ENCODE data around the gene BRAP. TPM values are rescaled to one million over a fixed set of nuclear protein-coding genes. Genes with fewer than 3 reads are reported as not detected.

Gene BRAP
- total RNA-seq, 3 donors from 2014 or later, result 17.3 to 26.1 (median 22.3) TPM

DNA sequence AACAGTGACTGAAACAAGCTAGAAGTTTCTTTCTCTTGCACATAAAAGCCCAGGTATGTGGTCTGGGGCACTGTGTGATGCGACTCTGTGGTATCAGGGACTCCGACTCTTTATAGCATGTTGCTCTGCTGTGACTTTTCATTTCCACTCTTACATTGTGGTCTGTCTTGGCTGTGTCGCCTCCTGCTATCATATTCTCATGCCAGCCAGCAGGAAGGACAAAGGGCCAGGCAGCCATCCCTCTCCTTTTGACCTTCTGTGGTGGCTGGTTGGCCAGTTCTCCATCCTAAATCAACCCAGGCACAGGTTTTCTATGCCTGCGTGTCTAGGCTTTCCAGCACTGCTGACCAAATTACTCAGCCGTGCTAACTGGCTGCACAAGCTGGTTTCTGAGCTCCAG, 8.1 kb upstream of the BRAP start:
- intact Hi-C loops (cut with DNase I, micrococcal nuclease), result no loop called here
- DNase-seq (no peak), ATAC-seq (no peak)
- TF ChIP-seq, protein P1, sequence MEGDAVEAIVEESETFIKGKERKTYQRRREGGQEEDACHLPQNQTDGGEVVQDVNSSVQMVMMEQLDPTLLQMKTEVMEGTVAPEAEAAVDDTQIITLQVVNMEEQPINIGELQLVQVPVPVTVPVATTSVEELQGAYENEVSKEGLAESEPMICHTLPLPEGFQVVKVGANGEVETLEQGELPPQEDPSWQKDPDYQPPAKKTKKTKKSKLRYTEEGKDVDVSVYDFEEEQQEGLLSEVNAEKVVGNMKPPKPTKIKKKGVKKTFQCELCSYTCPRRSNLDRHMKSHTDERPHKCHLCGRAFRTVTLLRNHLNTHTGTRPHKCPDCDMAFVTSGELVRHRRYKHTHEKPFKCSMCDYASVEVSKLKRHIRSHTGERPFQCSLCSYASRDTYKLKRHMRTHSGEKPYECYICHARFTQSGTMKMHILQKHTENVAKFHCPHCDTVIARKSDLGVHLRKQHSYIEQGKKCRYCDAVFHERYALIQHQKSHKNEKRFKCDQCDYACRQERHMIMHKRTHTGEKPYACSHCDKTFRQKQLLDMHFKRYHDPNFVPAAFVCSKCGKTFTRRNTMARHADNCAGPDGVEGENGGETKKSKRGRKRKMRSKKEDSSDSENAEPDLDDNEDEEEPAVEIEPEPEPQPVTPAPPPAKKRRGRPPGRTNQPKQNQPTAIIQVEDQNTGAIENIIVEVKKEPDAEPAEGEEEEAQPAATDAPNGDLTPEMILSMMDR (IDR thresholded peaks at IDR 0.05), result no peak
- no peaks in the 10 kb centered on the region for H3K9me3 ChIP-seq
- peaks cover 7% of the 10 kb centered on the region for H3K36me3 ChIP-seq (ENCODE audit: low read depth)
- no peak overlapping the region for H3K4me3 ChIP-seq
- no peaks in the 10 kb centered on the region for H3K4me1 ChIP-seq (ENCODE audit: low read depth)

DNA sequence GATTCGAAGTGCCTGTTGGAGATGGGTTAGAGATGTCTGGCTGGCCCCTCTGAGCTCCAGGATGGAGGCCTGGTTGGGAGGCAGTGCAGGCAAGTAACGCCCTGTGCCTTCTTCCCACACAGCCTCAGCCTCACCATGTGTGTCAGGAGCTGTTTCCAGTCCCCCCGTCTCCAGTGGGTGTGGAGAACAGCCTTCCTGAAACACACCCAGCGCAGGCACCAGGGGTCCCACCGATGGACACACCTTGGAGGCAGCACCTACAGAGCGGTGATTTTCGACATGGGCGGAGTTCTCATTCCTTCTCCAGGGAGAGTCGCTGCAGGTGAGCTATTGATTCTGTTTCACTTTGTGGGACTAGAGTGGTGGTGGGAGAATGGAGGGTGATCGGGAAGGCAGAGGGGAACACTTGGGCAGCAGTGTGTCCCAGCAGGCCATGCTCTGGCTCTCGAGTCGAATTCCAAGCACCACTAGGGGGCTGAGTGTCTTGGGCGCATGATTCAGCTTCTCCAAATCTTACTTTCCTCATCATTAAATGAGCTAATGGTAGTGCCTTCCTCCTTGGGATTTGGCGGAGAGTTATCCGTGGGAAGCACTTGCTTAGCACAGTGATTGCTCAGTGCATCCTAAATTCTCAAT, 6.9 kb upstream of the BRAP start:
- no peak overlapping the region for H3K4me3 ChIP-seq
- H3K36me3 ChIP-seq (ENCODE audit: low read depth), result peaks cover 7% of the 10 kb centered on the region
- TF ChIP-seq, protein P1 (IDR thresholded peaks at IDR 0.05), result no peak
- no peaks in the 10 kb centered on the region for H3K4me1 ChIP-seq (ENCODE audit: low read depth)
- intact Hi-C loops (cut with DNase I, micrococcal nuclease), result no loop called here
- H3K9me3 ChIP-seq, result no peaks in the 10 kb centered on the region
- DNase-seq (no peak), ATAC-seq (no peak)

DNA sequence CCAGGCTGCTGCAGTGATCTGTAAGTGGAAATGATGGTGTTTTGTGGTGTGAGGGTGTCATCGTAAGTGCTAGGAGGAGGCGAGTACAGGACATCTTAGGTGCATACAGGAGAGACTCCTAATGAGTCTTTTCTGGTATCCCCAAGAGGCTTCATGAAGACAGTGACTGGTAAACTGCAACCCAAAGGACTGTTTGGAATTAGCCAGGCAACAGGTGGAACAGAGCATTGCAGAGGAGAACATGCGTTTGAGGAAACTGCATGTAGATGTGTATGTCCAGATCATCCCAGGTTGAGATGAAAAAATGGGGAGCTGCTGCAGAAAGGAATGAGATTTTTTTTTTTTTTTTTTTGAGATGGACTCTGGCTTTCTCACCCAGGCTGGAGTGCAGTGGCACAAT, 5.5 kb upstream of the BRAP start:
- intact Hi-C loops (cut with DNase I, micrococcal nuclease), result no loop called here
- Histone ChIP-seq H3K9me3 (no peaks in the 10 kb centered on the region), H3K4me1 (ENCODE audit: low read depth) (no peaks in the 10 kb centered on the region), H3K36me3 (ENCODE audit: low read depth) (peaks cover 7% of the 10 kb centered on the region), H3K4me3 (no peak overlapping the region)
- TF ChIP-seq, protein P1 (IDR thresholded peaks at IDR 0.05), result no peak
- no peak for DNase-seq
- no peak for ATAC-seq

DNA sequence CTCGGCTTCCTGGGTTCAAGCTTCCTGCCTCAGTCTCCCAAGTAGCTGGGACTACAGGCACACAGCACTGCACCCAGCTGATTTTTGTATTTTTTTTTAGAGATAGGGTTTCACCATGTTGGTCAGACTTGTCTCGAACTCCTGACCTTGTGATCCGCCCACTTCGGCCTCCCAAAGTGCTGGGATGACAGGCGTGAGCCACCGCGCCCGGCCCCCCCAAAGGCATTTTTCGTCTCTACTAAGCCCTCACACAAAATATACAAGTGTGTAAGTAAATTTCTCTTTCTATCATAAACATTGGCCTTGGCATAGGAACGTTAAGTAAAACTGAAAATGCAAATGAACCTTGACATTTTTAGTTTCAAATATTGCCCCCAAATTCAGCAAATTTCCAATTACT, 2.2 kb upstream of the BRAP start:
- intact Hi-C loops (cut with DNase I, micrococcal nuclease), result no loop called here
- TF ChIP-seq, protein P1 (IDR thresholded peaks at IDR 0.05), result no peak
- no peak overlapping the region for H3K4me3 ChIP-seq
- H3K9me3 ChIP-seq, result no peaks in the 10 kb centered on the region
- H3K36me3 ChIP-seq (ENCODE audit: low read depth), result no peaks in the 10 kb centered on the region
- DNase-seq, result no peak
- peaks cover 14% of the 10 kb centered on the region for H3K4me1 ChIP-seq (ENCODE audit: low read depth)
- no peak for ATAC-seq

DNA sequence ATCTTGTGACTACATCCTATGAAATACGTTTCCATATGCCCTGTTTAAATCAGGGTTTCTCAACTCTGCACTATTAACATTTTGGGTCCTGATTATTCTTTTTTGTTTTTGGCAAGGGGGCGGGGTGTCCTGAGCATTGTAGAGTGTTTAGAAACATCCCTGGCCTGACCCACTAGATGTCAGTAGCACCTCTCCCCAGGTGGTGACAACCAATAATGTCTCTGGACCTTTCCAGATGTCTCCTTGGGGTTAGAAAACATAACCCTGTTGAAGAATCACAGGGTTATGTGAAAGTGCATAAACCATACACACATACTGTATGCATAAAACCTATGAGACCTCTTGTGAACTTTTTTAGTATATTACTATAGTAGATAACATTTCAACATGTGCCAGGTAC, 1.5 kb upstream of the BRAP start:
- no peak for DNase-seq
- no peak for ATAC-seq
- Histone ChIP-seq H3K4me1 (ENCODE audit: low read depth) (peaks cover 14% of the 10 kb centered on the region), H3K9me3 (no peaks in the 10 kb centered on the region), H3K36me3 (ENCODE audit: low read depth) (peaks cover 5% of the 10 kb centered on the region), H3K4me3 (no peak overlapping the region)
- TF ChIP-seq, protein P1 (IDR thresholded peaks at IDR 0.05), result no peak
- intact Hi-C loops (cut with DNase I, micrococcal nuclease), result no loop called here
